ENCODE results near the gene HTRA3. TPM values are rescaled to one million over a fixed set of nuclear protein-coding genes. Genes with fewer than 3 reads are reported as not detected.

Gene HTRA3
- total RNA-seq, 1 donor from 2014 or later, result 1.6 TPM

DNA sequence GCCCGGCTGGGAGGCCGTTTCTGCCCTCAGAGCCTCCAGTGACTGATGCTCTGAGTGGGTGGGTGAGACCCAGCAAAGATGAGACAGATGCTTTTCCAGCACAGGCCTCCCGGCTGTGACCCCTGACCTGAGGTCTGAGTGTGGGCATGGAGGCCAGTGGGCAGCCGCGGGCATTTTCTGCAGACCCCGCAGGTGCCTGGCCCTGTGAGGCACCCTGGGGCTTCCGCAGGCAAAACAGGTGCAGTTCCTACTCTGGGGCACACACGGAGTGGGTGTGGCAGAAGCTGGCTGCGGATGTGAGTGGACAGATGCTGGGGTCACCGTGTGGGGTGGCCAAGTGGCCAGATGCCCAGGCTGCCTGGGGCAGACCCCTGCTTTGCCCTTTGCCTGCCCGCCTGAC, 14.8 kb downstream of the HTRA3 start:
- Mint-ChIP-seq H3K9me3 (no peaks in the 10 kb centered on the region), H3K4me3 (no peak overlapping the region), H3K27me3 (ENCODE audit: insufficient read depth, low read depth) (peaks cover 5% of the 10 kb centered on the region), H3K36me3 (no peaks in the 10 kb centered on the region), H3K27ac (no peak overlapping the region), H3K4me1 (peaks cover 8% of the 10 kb centered on the region)
- TF ChIP-seq, protein P1, sequence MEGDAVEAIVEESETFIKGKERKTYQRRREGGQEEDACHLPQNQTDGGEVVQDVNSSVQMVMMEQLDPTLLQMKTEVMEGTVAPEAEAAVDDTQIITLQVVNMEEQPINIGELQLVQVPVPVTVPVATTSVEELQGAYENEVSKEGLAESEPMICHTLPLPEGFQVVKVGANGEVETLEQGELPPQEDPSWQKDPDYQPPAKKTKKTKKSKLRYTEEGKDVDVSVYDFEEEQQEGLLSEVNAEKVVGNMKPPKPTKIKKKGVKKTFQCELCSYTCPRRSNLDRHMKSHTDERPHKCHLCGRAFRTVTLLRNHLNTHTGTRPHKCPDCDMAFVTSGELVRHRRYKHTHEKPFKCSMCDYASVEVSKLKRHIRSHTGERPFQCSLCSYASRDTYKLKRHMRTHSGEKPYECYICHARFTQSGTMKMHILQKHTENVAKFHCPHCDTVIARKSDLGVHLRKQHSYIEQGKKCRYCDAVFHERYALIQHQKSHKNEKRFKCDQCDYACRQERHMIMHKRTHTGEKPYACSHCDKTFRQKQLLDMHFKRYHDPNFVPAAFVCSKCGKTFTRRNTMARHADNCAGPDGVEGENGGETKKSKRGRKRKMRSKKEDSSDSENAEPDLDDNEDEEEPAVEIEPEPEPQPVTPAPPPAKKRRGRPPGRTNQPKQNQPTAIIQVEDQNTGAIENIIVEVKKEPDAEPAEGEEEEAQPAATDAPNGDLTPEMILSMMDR (IDR thresholded peaks at IDR 0.05), result no peak
- TF ChIP-seq EZH2 (IDR thresholded peaks at IDR 0.05) (no peak), EZH2phosphoT487 (IDR thresholded peaks at IDR 0.05) (no peak)
- no peak for DNase-seq (ENCODE audit: low spot score)
- no peak overlapping the region for H3K4me2 ChIP-seq
- H3K4me1 ChIP-seq, result no peaks in the 10 kb centered on the region
- H3K79me2 ChIP-seq (ENCODE audit: low read depth), result no peaks in the 10 kb centered on the region
- H4K20me1 ChIP-seq (ENCODE audit: low read depth), result no peaks in the 10 kb centered on the region
- no peak overlapping the region for H3K27ac ChIP-seq
- no peak overlapping the region for H3K9ac ChIP-seq
- no peaks in the 10 kb centered on the region for H3K36me3 ChIP-seq
- H3K4me3 ChIP-seq, result no peak overlapping the region
- no peaks in the 10 kb centered on the region for H3K27me3 ChIP-seq
- H2AFZ ChIP-seq (replicated peaks), result no peak overlapping the region
- no peaks in the 10 kb centered on the region for H3K9me3 ChIP-seq (ENCODE audit: low read depth)
- H3F3A ChIP-seq (ENCODE audit: low read depth), result no peaks in the 10 kb centered on the region

GRCh38 chr4:8285143-8285975, 15.8 kb downstream of the HTRA3 start:
- H3K9me3 Mint-ChIP-seq, result no peaks in the 10 kb centered on the region
- no peaks in the 10 kb centered on the region for H4K20me1 ChIP-seq (ENCODE audit: low read depth)

GRCh38 chr4:8285976-8286718, 16.6 kb downstream of the HTRA3 start:
- H3K4me1 Mint-ChIP-seq, result peaks cover 5% of the 10 kb centered on the region
- H3K4me3 ChIP-seq, result no peak overlapping the region
- no peak for TF ChIP-seq EZH2phosphoT487 (IDR thresholded peaks at IDR 0.05)
- TF ChIP-seq EZH2 (IDR thresholded peaks at IDR 0.05), result no peak
- TF ChIP-seq, protein P1 (IDR thresholded peaks at IDR 0.05), result no peak
- H3K9me3 ChIP-seq (ENCODE audit: low read depth), result no peaks in the 10 kb centered on the region
- H3K36me3 ChIP-seq, result no peaks in the 10 kb centered on the region
- H3K36me3 Mint-ChIP-seq, result no peaks in the 10 kb centered on the region
- DNase-seq (ENCODE audit: low spot score), result no peak
- H3K4me3 Mint-ChIP-seq, result no peak overlapping the region
- H4K20me1 ChIP-seq (ENCODE audit: low read depth), result no peaks in the 10 kb centered on the region
- no peak overlapping the region for H3K27ac Mint-ChIP-seq
- H3K4me2 ChIP-seq, result no peak overlapping the region
- peaks cover 5% of the 10 kb centered on the region for H3K27me3 Mint-ChIP-seq (ENCODE audit: insufficient read depth, low read depth)
- H3F3A ChIP-seq (ENCODE audit: low read depth), result no peaks in the 10 kb centered on the region
- H3K9ac ChIP-seq, result no peak overlapping the region
- no peaks in the 10 kb centered on the region for H3K27me3 ChIP-seq
- no peak overlapping the region for H3K27ac ChIP-seq
- H3K79me2 ChIP-seq (ENCODE audit: low read depth), result no peaks in the 10 kb centered on the region
- no peaks in the 10 kb centered on the region for H3K4me1 ChIP-seq
- H2AFZ ChIP-seq (replicated peaks), result no peak overlapping the region
- no peaks in the 10 kb centered on the region for H3K9me3 Mint-ChIP-seq

More at GRCh38 chr4:8285143-8285975, 15.8 kb downstream of the HTRA3 start:
- H3K9me3 ChIP-seq (ENCODE audit: low read depth), result no peaks in the 10 kb centered on the region
- H3K4me1 ChIP-seq, result no peaks in the 10 kb centered on the region
- H3K79me2 ChIP-seq (ENCODE audit: low read depth), result no peaks in the 10 kb centered on the region
- peak overlapping the region; percentile 30 for H3K27ac Mint-ChIP-seq
- no peak overlapping the region for H3K4me3 ChIP-seq
- H3K27me3 ChIP-seq, result no peaks in the 10 kb centered on the region
- H3K4me1 Mint-ChIP-seq, result peaks cover 5% of the 10 kb centered on the region
- no peak overlapping the region for H3K27ac ChIP-seq
- no peak overlapping the region for H3K4me2 ChIP-seq
- no peaks in the 10 kb centered on the region for H3F3A ChIP-seq (ENCODE audit: low read depth)
- no peak overlapping the region for H3K4me3 Mint-ChIP-seq
- TF ChIP-seq EZH2 (IDR thresholded peaks at IDR 0.05), result no peak
- TF ChIP-seq, protein P1 (IDR thresholded peaks at IDR 0.05), result no peak
- TF ChIP-seq EZH2phosphoT487 (IDR thresholded peaks at IDR 0.05), result no peak
- peaks cover 5% of the 10 kb centered on the region for H3K27me3 Mint-ChIP-seq (ENCODE audit: insufficient read depth, low read depth)
- no peak overlapping the region for H2AFZ ChIP-seq (replicated peaks)
- no peak overlapping the region for H3K9ac ChIP-seq
- no peaks in the 10 kb centered on the region for H3K36me3 ChIP-seq
- DNase-seq (ENCODE audit: low spot score), result no peak
- H3K36me3 Mint-ChIP-seq, result no peaks in the 10 kb centered on the region

Data from neural progenitor cell (in vitro differentiated cells).